Loucy (cell line): ENCODE data around the gene WNK4.

Experiments
- H2AFZ ChIP-seq: fragments of 200-600 bp; sonication (generic); 2 replicates; pipeline ENCODE4 v1.6.0; 2016; ENCODE audit warnings: antibody characterized with exemption, mild to moderate bottlenecking, low read length, moderate library complexity
- H3F3A ChIP-seq: fragments of 200-600 bp; 2 replicates; pipeline ENCODE4 v1.6.0; 2016; ENCODE audit warnings: antibody characterized with exemption, low read depth, mild to moderate bottlenecking
- H3K27me3 ChIP-seq: fragments of 200-600 bp; sonication (generic); 2 replicates; pipeline ENCODE4 v1.6.1; 2014; ENCODE audit warnings: low read length, mild to moderate bottlenecking; ENCODE audit not compliant: insufficient read depth, poor library complexity, severe bottlenecking
- H3K36me3 ChIP-seq: fragments of 200-600 bp; sonication (generic); 2 replicates; pipeline ENCODE4 v1.6.1; 2016; ENCODE audit warnings: low read length; ENCODE audit not compliant: insufficient read depth
- H3K4me1 ChIP-seq: fragments of 200-600 bp; sonication (generic); 2 replicates; pipeline ENCODE4 v1.5.1; 2014; ENCODE audit warnings: low read length, mild to moderate bottlenecking; ENCODE audit not compliant: insufficient read depth, poor library complexity, severe bottlenecking
- H3K4me2 ChIP-seq: fragments of 200-600 bp; sonication (generic); 2 replicates; pipeline ENCODE4 v1.6.0; 2014; ENCODE audit warnings: antibody characterized with exemption, low read length, low read depth, mild to moderate bottlenecking; ENCODE audit not compliant: poor library complexity, severe bottlenecking
- H3K4me3 ChIP-seq: fragments of 200-600 bp; sonication (generic); 2 replicates; pipeline ENCODE4 v1.5.1; 2014; ENCODE audit warnings: low read length, mild to moderate bottlenecking, mixed read lengths; ENCODE audit not compliant: poor library complexity, severe bottlenecking
- H3K79me2 ChIP-seq: fragments of 200-600 bp; sonication (generic); 2 replicates; pipeline ENCODE4 v1.6.1; 2014; ENCODE audit warnings: low read length; ENCODE audit not compliant: insufficient read depth
- H3K9ac ChIP-seq: fragments of 200-600 bp; sonication (generic); 2 replicates; pipeline ENCODE4 v1.6.0; 2014; ENCODE audit warnings: mild to moderate bottlenecking, low read depth, low read length, moderate library complexity; ENCODE audit not compliant: poor library complexity, severe bottlenecking
- H3K9me2 ChIP-seq: fragments of 200-600 bp; sonication (generic); replicated peaks from 2 replicates; pipeline ENCODE4 v1.6.1; 2016; ENCODE audit warnings: low read depth, low read length, mixed read lengths
- H3K9me3 ChIP-seq: fragments of 200-600 bp; sonication (generic); 2 replicates; pipeline ENCODE4 v1.6.1; 2014; ENCODE audit warnings: mild to moderate bottlenecking, antibody characterized with exemption, low read length, low read depth; ENCODE audit not compliant: insufficient read depth
- H4K20me1 ChIP-seq: fragments of 200-600 bp; sonication (generic); 2 replicates; pipeline ENCODE4 v1.6.0; 2014; ENCODE audit warnings: antibody characterized with exemption, low read length, mild to moderate bottlenecking; ENCODE audit not compliant: insufficient read depth, poor library complexity, severe bottlenecking
- CTCF ChIP-seq: fragments of 200-600 bp; sonication (generic); conservative IDR thresholded peaks from 2 replicates; pipeline ENCODE4 v1.5.1; 2014; ENCODE audit warnings: mild to moderate bottlenecking, antibody characterized with exemption, low read length
- EZH2phosphoT487 ChIP-seq: fragments of 200-600 bp; IDR thresholded peaks from 2 replicates; pipeline ENCODE4 v1.6.1; 2018; ENCODE audit warnings: antibody characterized with exemption, mild to moderate bottlenecking, moderate library complexity, borderline replicate concordance

The WNK4 gene

GRCh38 chr17:42832934-42833766 lies 52.7 kb downstream of the WNK4 start, which contains the start of gene PSME3:
Gene PSME3 (plus strand): TSS chr17:42833397. CDS start chr17:42833632, 235 bp downstream.
- peaks cover 51% of the 10 kb centered on the region for H3K79me2 ChIP-seq
- no peak for TF ChIP-seq CTCF
- TF ChIP-seq EZH2phosphoT487: no peak
- H3K4me1 ChIP-seq: peaks cover 16% of the 10 kb centered on the region

DNA sequence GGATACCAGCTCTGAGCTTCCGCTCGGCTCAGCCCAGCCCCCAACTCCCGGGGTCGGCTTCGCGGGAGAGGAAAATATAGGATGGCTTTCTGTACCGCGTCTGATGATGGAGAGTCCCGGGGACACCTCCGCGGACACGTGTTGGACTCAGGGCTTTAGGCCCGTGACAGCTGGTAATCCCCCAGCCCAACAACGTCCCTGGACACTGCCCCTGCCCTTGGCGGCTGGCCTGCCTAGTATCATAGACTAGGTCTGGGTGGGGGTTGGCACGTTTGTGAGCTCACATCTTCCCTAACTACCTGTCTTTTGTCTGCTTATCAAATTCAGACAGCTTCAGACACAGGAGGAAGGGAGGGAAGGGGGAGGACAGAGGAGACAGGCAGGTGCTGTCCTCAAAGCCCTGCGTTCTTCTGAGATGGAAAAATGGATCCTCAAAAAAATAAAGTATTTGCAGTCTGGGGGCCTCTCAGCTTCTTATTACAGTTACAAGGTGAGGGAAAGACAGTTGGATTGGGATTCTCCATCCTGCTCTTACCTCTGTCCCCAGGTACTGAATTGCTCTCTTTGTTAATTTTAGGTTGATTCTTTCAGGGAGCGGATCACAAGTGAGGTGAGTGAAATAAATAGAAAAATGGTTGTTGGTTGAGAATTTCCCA lies 53.5 kb downstream of the WNK4 start:
- peaks cover 19% of the 10 kb centered on the region; the same call in 1 of the 2 replicates for H3K36me3 ChIP-seq
- peaks cover 51% of the 10 kb centered on the region for H3K79me2 ChIP-seq
- peaks cover 16% of the 10 kb centered on the region for H3K4me1 ChIP-seq
- H3K9me3 ChIP-seq: no peaks in the 10 kb centered on the region
- peaks cover 12% of the 10 kb centered on the region for H4K20me1 ChIP-seq
- H3K4me2 ChIP-seq: peak overlapping the region; percentile 90
- no peak overlapping the region for H2AFZ ChIP-seq
- H3F3A ChIP-seq: no peaks in the 10 kb centered on the region
- peak overlapping the region; percentile 92 for H3K4me3 ChIP-seq
- no peaks in the 10 kb centered on the region for H3K27me3 ChIP-seq
- peak overlapping the region; percentile 83 for H3K9ac ChIP-seq
- TF ChIP-seq EZH2phosphoT487 (no peak), CTCF (no peak)
- no peaks in the 10 kb centered on the region for H3K9me2 ChIP-seq

More at GRCh38 chr17:42832934-42833766, 52.7 kb downstream of the WNK4 start, which contains the start of gene PSME3:
- Histone ChIP-seq H3K27me3 (no peaks in the 10 kb centered on the region), H3K9me2 (no peaks in the 10 kb centered on the region), H3F3A (no peaks in the 10 kb centered on the region), H3K9me3 (no peaks in the 10 kb centered on the region), H2AFZ (peak within 1 kb of the TSS; percentile 95), H3K36me3 (peaks cover 12% of the 10 kb centered on the region; the same call in 1 of the 2 replicates), H3K4me3 (peak within 1 kb of the TSS; percentile 92), H3K4me2 (peak within 1 kb of the TSS; percentile 90), H4K20me1 (peaks cover 12% of the 10 kb centered on the region), H3K9ac (peak within 1 kb of the TSS; percentile 83)

GRCh38 chr17:42835732-42836131 lies 55.3 kb downstream of the WNK4 start:
- H3K9me3 ChIP-seq: no peaks in the 10 kb centered on the region
- no peaks in the 10 kb centered on the region for H3K27me3 ChIP-seq
- peaks cover 51% of the 10 kb centered on the region for H3K79me2 ChIP-seq
- H3K4me1 ChIP-seq: peaks cover 16% of the 10 kb centered on the region
- TF ChIP-seq EZH2phosphoT487 (no peak), CTCF (no peak)
- no peak overlapping the region for H3K9ac ChIP-seq
- peaks cover 31% of the 10 kb centered on the region; the same call in 1 of the 2 replicates for H3K36me3 ChIP-seq
- H3F3A ChIP-seq: no peaks in the 10 kb centered on the region
- H3K9me2 ChIP-seq: no peaks in the 10 kb centered on the region
- H4K20me1 ChIP-seq: peaks cover 12% of the 10 kb centered on the region
- no peak overlapping the region for H3K4me3 ChIP-seq
- H2AFZ ChIP-seq: no peak overlapping the region
- H3K4me2 ChIP-seq: peak overlapping the region; percentile 28
